ENCODE data around the gene MGA. TPM values are rescaled to one million over a fixed set of nuclear protein-coding genes. Genes with fewer than 3 reads are reported as not detected.
A peak's percentile ranks its signal among the peaks of the same experiment; 100 is the strongest.

Gene MGA
- total and polyA plus RNA-seq, 2 experiments from 2014 or later, result 42.6 to 58.9 TPM

GRCh38 chr15:41633609-41634008 lies 26.6 kb upstream of the MGA start:
- Histone ChIP-seq H4K20me1 (replicated peaks; ENCODE audit: insufficient read depth) (0 out of 2 replicates have a peak, but pooled peaks cover 4% of the 10 kb centered on the region), H3K79me2 (replicated peaks; ENCODE audit: insufficient read depth) (peaks cover 80% of the 10 kb centered on the region), H2AFZ (no peak overlapping the region), H3K4me2 (peak overlapping the region; percentile 24), H3K27ac (ENCODE audit: low read depth) (no peak overlapping the region; the same call in 1 of the 2 replicates), H3K9me2 (ENCODE audit: insufficient read depth) (no peaks in the 10 kb centered on the region), H3K4me3 (no peak overlapping the region), H3K4me1 (ENCODE audit: insufficient read depth) (peaks cover 37% of the 10 kb centered on the region), H3F3A (replicated peaks; ENCODE audit: low read depth) (0 out of 2 replicates have a peak, but pooled peaks cover 5% of the 10 kb centered on the region), H3K36me3 (ENCODE audit: insufficient read depth) (no peaks in the 10 kb centered on the region), H3K27me3 (ENCODE audit: insufficient read depth) (no peaks in the 10 kb centered on the region)
- no peak for TF ChIP-seq EZH2phosphoT487 (IDR thresholded peaks at IDR 0.05; ENCODE audit: unreplicated experiment)
- no peak for TF ChIP-seq ETS1 (IDR thresholded peaks at IDR 0.05)
- TF ChIP-seq NANOG (IDR thresholded peaks at IDR 0.05; ENCODE audit: borderline replicate concordance), result no peak
- no peak for TF ChIP-seq ZNF331 (CRISPR knock-in tag; IDR thresholded peaks at IDR 0.05; ENCODE audit: low read depth)
- no peak for TF ChIP-seq REST (IDR thresholded peaks at IDR 0.05; ENCODE audit: unreplicated experiment)
- no peak for TF ChIP-seq ZNF114 (CRISPR knock-in tag; IDR thresholded peaks at IDR 0.05)
- TF ChIP-seq CTCF (conservative IDR thresholded peaks at IDR 0.05; ENCODE audit: low read depth in 2 of 2), result no peak
- no peak for TF ChIP-seq EZH2 (IDR thresholded peaks at IDR 0.05; ENCODE audit: low read depth, unreplicated experiment)
- no peak for TF ChIP-seq STAT1 (IDR thresholded peaks at IDR 0.05; ENCODE audit: unreplicated experiment)
- no peak for TF ChIP-seq CREB1 (CRISPR knock-in tag; IDR thresholded peaks at IDR 0.05; ENCODE audit: low read depth)
- TF ChIP-seq ZNF462 (CRISPR knock-in tag; IDR thresholded peaks at IDR 0.05), result no peak
- no peak for TF ChIP-seq POLR2AphosphoS5 (IDR thresholded peaks at IDR 0.05; ENCODE audit: low read depth)
- no peak for TF ChIP-seq JUNB (IDR thresholded peaks at IDR 0.05; ENCODE audit: unreplicated experiment)
- Mint-ChIP-seq H3K9me3 (no peaks in the 10 kb centered on the region), H3K36me3 (ENCODE audit: low read depth) (no peaks in the 10 kb centered on the region), H3K27me3 (ENCODE audit: insufficient read depth, low read depth, poor library complexity) (peaks cover 4% of the 10 kb centered on the region), H3K27ac (no peak overlapping the region; the same call in 1 of the 2 replicates), H3K4me1 (peaks cover 41% of the 10 kb centered on the region), H3K4me3 (no peak overlapping the region; the same call in 2 of the 3 replicates)
- DNase-seq (ENCODE audit: low spot score), result no peak
- ATAC-seq, result no peak
